ENCODE data around the gene TMEM176A.

Gene TMEM176A

DNA sequence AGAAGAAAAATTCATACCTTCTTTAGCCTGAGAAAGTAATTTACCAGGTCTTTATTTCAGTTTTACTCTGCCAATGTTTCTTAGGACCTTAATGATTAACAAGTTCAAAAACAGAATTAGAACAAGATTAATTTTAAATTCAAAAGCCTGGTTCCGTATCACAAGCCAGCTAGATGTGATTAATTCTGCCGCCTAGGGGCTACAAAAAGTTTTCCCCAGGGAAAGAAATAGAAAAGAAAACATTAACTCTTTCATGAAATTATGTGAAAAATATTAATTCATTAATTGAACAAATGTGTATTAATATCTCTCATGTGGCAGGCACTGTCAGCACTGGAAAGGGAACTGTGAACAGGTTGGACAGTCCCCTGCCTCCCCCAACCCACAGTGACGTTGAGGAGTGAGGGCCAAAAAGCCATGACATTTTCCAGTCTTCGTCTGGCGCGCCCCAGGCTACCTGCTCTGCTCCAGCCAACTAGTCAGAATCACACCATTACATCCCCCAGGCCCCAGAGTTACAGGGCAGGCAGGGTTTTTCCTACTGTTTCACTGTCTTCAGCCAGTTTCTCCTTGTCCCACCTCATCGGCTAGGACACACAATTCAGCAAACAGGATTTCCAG, 20.1 kb downstream of the TMEM176A start:
- no peak for DNase-seq

DNA sequence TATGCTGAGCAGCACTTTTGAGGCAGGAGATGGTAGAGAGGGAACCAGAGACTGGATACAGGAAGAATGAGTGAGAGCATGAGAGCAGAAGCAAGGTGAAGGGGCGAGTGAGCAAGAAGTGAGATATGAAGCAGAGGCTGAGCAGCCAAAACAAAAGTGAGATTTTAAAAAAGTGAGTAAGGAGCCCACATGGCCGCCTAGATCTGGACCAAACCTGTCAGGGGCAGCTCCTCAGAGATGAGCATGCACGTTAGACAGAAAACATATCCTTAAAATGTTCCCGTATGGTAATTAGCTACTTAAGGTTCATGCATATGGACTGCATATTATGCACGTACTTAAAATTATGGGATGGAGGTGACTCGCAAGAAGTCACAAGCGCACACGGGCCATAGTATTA, 22.5 kb downstream of the TMEM176A start:
- DNase-seq, result no peak

DNA sequence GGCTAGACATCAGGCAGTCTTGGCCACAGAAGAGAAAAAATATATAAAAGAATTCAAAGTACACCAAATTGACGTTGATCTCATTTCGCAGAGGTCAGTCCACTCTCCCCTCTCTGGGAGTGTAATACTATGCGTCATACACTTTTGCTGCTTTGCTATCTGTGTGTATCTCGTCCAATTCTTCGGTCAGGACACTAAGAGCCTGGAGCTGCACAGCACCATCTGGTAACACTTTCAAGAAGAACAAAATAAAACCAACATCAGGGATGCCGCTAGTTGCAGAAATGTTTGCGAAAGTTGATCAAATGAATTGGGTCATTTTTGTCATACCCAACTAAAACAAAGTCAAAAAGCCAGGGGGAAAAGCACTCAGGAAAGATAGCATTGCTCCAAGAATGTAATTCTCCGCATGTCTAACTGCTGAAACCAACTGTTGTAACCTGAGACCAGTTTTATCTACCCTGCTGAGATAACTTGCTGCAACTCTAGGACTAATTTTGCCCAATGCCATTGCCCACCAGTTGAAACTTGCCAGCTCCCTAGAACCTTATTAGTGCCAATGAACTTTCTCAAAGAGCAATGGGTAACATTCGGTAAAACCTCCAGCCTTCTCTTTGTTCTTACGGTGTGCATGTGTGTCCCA, 23.0 kb downstream of the TMEM176A start:
- DNase-seq, result no peak

DNA sequence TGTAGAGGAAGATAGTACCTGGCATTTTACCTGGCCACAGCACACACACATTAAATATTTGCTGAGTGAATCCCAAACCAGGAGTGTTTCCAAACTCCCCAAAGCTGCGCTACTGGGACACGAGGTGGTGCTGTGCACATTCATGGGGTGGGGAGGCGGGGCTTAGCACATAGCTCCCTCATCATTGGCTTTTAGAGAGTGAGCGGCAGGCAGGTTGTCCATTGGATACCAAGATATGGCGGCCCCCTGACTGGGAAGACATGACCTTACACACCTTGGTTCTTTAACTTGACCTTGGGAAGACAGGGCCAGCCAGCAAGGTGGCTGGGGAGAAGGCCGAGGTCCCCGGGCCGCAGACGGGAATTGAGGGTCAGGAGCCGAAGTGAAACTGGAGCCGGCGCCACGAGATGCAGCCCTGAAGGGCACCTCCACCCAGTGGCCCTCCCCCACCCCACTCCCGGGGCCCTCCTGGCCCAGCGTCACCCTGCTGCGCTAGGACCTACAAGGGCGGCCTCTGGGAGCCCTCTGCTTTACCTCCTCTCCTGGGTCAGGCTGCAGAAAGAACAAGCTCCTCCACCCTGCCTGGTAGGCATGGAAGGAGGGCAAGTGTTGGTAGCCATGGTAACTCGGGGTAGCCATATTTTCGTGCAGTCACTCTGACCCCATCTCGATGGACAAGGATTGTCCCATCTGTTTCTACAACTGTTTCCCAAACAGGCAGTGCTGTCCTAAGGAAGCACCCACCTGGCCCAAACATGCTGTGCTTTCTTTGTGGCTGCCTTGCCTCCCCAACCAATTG, 24.0 kb downstream of the TMEM176A start:
- no peak for DNase-seq

DNA sequence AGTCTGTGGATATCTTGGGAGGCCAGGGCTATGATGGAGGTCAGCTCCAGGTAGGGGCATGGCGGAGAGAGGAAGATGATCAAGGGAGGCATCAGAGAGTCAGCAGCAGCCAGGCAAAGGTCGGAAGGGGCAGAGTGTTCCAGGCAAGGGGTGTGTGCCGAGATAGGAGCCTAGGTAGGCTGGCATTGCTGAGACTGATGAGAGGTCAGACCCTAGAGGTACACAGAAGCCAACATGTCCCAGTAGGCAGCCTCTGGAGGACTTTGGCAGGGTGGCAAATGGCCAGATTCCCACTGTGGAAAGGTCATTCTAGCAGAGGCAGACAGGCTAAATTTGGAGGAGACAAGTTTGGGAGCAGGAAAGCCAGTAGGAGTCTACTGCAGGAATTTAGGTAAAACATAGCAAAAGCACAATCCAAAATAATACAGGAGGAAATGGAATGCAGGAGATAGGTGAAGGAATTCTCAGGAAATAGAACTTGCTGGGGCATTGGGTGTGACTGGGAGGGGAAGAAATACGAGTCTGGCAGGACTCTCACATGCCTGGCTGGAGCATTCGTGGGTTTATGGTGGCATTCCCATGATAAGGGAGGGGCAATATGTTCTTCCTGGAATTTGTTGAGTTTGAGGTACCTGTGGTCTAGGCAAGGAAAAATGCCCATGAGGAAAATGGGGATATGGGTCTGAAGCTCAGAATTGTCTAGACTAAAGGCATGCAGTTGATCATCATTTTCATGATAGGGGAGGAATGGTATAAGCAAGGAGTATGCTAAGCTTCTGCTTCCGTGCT, 25.7 kb downstream of the TMEM176A start:
- no peak for DNase-seq

DNA sequence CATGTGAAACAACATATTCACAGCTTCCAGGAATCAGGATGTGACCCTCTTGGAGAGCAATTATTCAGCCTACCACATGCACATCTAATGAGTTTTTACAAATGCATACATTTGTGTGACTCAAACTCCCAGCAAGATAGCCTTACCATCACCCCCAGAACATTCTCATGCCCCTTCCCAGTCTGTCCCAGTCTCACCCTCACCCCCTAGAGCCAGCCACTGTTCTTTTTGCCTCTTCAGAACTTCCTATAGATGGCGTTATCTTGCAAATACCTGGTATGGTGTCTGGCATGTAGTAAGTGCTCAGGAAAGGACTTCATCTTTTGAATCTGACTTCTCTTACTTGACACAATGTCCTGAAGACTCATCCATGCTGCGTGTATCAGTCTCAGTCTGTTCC, 27.8 kb downstream of the TMEM176A start:
- no peak for DNase-seq

DNA sequence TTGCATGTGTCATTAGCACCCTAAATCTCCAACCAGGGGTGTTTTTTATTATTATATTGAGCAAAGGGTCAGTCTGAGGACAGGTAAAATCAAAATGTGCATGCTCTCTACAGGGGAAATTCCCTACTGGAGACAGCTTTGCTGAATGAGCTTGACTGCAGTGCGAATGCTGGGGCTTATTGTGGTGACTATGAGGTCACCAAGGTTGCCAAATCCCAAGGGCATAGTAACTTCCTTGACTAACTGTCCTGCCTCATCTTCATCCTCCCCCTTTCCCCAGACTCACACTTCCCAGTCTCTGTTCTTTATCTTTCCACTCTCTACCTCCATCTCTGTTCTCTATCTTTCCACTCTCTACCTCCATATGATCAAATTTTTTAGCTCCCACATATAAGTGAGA, 28.9 kb downstream of the TMEM176A start:
- no peak for DNase-seq

DNA sequence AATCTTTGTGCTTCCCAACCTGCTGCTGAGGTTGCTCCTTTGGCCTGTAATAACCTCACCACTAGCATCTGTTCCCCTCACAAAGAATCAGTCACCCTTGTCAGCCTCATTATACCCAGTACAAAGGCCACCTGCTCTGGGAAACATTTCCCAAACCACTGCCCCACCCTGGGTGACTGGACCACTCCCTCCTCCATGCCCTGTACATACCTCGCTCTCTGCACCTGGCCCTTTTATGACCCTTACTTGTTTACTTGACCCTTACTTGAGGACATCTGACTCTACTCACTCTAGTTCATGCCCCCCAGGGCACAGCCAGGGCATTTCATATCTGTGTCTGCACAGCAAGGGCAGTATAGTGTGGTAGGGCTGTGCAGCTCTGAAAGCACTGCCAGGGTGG, 30.4 kb downstream of the TMEM176A start:
- no peak for DNase-seq

DNA sequence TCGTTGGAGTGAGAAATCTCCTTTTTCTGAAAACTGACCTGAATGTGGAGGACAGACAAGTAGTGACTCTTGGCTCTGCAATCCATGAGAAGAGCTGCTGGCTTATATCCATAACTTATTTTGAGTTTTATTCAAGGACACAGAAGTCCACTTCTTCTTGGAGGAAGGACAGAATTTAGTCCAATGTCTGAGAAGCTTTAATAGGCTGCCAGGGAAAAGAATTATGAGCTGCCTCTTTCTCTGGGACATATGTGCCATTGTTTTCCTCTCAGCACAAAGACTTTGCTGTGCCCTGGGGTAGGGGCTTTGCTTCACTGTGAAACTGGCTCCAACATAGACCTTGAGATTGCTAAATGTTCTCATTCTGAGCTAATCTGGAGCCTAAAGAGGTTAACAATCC, 31.3 kb downstream of the TMEM176A start:
- DNase-seq, result no peak

DNA sequence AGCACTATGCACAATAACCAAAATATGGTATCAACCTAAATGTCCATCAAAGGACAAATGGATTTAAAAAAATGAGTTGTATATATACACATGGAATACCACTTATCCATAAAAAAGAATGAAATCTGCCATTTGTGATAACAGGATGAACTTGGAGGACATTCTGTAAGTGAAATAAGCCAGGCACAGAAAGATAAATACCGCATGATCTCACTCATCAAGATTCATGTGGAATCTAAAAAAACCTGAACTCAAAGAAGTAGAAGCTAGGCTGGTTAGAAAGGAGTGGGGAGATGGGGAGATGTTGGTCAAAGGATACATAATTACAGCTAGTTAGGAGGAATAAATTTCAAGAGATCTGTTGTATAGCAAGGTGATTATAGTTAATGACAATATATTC, 34.5 kb downstream of the TMEM176A start:
- DNase-seq, result no peak

DNA sequence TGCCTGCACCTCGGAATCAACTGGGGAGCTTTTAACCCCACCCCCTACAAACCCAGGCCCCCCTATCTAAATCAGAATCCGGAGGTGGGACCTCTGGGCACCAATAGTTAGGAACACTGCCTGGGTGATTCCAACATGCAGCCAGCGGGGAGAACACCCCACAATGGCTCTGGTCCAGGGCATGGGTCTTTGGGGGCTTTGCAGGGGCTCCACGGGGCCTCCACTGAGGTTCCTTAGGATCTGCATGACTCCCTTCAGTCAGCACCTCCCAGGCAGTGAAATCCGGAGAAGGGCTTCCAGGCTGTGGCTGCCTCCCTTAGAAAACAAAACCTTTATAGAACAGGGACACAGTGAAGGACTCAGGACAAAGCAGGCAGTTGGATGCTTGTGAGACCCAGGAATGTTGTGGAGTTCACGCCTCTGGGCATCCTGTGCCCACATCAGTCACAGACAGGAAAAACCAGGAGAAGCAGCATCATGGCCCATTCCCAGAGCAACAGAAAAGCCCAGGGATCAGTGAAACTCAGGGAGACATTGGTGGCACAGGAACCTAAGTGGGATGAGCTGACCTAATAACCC, 35.2 kb downstream of the TMEM176A start:
- no peak for DNase-seq

DNA sequence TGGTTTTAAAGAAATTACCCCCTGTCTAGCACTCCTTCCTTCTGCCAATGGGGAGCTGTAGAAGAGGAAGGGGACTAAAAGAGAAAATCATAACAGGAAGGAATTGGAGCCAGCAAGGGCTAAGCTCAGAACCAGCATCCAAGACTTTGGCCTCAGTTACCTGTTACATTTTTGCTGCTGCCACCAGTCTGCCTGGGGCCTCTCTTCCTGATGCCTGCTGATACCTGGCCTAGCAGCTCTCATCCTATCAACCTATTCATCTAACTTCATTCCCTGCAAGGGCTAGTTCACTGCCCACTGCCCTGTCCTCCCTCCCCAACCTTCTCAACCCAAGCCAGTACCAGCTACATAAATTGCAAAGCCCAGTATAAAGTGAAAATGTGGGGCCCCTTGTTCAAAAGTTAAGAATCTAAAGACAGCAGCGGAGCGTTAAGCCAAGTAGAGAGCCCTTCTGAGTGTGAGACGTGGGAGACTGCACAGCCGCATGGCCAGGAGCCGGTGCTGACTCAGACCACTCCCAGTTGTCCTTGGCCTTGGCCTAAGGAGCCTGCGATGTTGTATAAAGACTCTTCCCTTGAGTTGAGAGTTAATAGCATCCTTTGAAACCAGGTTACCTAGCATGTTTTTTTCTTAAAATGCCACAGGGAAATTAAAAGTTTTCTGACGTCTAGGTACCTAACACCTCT, 38.5 kb downstream of the TMEM176A start:
- no peak for DNase-seq

DNA sequence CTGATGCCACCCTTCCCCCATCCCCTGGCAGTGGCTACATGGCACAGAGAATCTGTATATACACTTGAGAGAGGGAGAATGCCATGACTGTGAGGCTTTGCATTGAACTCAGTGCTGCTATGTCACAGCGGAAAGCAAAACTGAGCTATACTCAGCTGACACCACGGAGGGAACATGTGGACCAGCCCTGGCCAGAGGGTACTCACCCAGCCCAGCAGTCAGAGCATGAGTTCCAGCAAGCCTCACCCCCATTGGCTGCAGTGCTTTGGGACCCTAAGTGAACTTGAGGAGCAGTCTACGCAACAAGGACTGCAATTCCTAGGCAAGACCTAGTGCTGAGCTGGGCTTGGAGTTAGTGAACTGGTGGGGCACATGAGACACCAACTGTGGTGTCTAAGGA, 41.4 kb downstream of the TMEM176A start:
- DNase-seq, result no peak

DNA sequence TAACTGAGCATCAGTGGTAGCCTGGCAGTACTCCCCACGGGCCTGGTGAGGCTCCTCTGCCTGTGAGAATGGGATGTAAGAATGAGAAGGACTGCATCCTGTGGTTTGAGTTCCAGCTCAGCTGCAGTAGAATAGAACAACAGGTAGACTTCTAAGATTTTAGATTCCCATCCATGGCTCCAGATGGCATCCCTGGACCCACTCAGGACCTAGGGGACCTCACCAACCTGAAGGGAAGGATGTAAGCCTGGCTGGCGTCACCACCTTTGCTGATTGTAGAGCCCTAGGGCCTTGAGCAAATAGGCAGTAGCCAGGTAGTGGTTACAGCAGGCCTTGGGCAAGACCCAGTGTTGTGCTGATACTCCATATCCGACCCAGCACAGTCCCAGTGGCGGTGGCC, 42.1 kb downstream of the TMEM176A start:
- DNase-seq, result no peak

DNA sequence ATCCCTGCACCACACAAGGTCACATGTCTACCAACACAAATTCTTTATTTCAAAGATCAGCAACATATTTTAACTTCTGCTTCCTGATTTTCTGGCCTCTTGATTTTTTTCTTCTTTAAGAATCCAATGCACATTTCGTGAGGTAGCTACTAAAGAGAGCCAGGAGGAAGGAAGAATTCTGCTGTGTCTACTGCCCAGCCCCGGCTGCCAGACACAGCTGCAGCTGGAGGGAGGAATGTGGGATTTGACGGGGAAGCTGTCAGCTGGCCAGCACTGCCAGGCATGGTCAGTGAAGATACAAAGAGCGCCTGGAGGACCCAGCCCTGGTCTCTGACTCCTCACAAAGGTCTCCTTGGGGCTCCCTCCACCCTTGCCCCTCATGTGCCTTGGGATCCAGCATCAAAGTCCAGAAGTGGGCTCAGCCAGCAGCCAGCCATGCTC, 44.9 kb downstream of the TMEM176A start:
- no peak for DNase-seq

DNA sequence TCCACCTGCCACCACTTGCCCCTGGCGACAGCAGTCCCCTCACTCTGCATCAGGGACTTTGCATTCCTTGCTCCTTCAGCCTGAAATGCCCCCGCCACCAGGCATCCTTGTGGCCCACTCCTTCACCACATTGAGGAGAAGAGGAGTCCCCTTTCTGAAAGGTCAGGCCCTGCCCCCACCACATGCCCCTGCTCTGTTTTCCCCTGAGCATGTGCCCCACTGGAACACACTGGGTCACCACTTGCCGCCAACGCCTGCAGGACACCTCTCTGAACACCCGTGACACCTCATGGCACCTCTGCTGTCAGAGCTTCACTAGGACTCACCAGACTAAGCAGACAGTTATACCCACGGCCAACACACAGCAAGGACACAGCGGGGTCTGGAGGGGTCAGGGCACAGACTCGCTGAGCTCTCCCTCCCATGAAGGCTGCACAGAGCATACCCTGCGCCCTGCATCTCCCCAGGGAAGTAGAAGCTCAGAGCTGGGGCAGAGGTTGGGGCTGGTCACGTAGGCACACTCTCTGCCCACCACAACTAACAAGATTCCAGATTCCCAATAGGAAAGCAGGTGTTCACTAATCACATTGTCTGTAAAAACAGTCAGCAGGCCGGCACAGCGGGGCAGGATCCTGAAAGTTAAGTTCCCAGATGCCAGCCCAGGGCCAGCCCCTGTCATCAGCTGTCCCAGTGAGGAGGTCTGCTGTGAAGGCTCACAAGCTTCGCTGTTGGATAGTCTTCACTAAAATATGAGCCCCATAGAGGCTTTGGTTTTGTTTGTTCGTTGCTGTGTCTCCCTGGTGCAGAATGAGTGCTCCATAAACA, 45.9 kb downstream of the TMEM176A start:
- no peak for DNase-seq

DNA sequence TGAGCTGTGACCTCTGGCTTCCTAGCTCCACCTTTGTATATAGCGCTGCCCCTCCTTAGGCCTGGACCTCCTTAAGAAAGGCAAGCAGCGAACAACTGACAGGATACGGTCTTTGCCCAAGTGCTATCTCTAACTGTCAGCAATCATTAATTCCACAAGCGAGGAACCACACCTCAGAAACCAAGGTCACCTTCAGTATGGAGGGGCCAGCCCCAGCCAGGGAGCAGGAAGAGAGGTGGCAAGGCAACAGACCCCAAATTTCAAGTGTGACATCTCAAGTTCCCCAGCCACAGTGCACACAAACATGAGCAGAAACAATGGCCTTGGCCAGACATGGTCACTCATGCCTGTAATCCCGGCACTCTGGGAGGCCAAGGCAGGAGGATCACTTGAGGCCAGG, 47.0 kb downstream of the TMEM176A start:
- DNase-seq, result no peak

DNA sequence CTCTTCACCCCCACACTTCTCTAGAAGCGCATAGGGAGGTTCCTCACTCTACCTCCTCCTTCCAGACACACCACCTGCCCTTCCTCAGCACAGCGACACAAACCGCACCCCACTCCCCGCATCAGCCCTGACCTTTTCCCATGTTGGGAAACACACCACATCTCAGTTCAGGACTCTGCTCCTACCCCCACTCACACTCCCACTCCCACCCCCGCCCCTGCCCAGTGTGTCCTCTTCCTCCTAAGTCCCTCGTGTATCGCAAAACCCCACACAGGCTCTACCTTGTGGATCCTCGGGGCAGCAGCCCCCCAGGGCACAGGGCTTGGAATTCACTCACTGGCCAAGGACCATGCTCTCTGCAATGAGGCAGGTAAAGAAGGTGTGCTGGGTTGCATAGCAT, 47.5 kb downstream of the TMEM176A start:
- no peak for DNase-seq

DNA sequence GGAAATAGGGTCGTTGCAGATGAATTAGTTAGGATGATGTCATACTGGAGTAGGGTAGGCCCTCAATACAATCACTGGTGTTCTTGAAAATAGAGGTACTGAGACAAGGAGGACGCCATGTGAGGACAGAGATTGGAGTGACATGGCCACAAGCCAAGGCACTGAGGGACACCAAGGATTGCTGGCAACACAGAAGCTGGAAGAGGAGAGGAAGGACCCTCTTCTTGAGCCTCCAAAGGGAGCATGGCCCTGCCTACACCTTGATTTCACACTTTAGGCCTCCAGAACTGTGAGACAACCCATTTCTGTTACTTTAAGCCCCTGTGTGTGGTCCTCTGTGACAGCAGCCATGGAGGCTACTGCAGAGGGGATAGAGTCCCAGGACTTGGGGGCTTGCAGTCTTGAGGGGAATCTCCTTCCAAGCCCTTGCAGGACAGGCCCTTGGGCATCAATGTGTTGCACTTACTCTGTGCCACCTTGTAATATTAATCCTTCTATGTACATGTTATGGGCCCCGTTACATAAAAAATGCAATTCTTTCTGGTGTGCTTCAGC, 48.1 kb downstream of the TMEM176A start:
- DNase-seq, result no peak

DNA sequence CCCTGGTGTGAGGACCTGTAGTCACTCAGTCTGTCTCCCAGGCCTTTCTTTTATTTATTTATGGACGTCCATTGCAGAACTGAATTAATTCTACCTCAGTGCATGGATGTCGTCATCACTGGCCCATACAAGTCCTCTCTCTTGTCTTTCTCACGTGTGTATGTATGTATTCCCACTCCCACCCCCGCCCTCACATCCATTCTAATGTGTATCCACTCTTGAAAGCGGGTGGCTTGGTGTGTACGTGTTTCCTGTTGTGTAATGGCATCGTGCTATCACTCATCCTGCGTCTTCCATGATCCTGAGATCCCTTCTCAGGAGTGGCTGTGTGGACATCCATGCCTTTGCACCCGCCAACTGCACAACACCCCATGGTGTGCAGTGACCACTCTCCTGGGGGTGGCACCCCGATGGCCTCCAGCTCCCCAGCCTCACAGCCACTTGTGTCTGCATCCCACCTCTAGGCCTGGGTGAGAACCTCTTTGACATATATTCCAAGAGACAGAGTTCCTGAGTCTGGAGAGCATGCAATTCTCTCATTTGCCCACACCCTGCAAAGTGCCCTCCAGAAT, 48.7 kb downstream of the TMEM176A start:
- no peak for DNase-seq

DNA sequence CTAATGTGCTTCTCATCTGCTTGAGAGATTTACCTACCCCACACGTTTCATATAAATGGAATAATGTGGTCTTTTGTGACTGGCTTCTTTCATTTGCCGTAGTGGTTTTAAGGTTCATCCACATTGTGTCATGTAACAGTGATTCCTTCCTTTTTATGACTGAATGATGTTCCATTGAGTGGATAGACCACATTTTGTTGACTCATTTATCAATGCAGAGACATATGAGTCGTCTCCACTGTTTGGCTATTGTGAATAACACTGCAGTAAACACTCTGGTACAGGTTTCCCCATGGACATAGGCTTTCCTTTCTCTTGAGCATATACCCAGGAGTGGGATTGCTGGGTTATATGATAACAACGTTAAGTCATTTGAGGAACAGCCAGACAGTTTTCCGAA, 49.7 kb downstream of the TMEM176A start:
- DNase-seq, result no peak

Data from fibroblast of skin of right quadriceps (primary cell).